NCI-H526 treated with DMSO at 0.1 percent for 48 hours (cell line): Measurements from ENCODE around the gene SHANK1.
"Not testable (repeated sequence)": the region's sequence is repeated elsewhere in the genome, so short reads cannot be mapped to it uniquely, and the experiment has no call there.

Source experiments
- DNase-seq: peaks from one replicate; lab custom pipeline; 2025; lab: John Stamatoyannopoulos, UW

The SHANK1 gene

GRCh38 chr19:50633973-50634372 lies 85.6 kb downstream of the SHANK1 start:
- DNase-seq = no peak

GRCh38 chr19:50633359-50633758 lies 86.2 kb downstream of the SHANK1 start:
- DNase-seq = no peak

- no peak for DNase-seq
Observed at GRCh38 chr19:50632151-50632835, 87.3 kb downstream of the SHANK1 start.

- DNase-seq = no peak
Observed at GRCh38 chr19:50629801-50630200, 89.8 kb downstream of the SHANK1 start.

- no peak for DNase-seq
Observed at GRCh38 chr19:50629194-50629593, 90.4 kb downstream of the SHANK1 start.

GRCh38 chr19:50628551-50628950 lies 91.1 kb downstream of the SHANK1 start:
- DNase-seq = no peak

- no peak for DNase-seq
Observed at GRCh38 chr19:50628146-50628545, 91.5 kb downstream of the SHANK1 start.

GRCh38 chr19:50626795-50627194 lies 92.8 kb downstream of the SHANK1 start:
- no peak for DNase-seq

GRCh38 chr19:50626011-50626410 lies 93.6 kb downstream of the SHANK1 start:
- DNase-seq = no peak

- DNase-seq = no peak
Observed at GRCh38 chr19:50624949-50625600, 94.5 kb downstream of the SHANK1 start.

GRCh38 chr19:50620394-50620906 lies 99.2 kb downstream of the SHANK1 start:
- not testable (repeated sequence) for DNase-seq

GRCh38 chr19:50619184-50619583 lies 100.4 kb downstream of the SHANK1 start:
- DNase-seq = not testable (repeated sequence)

GRCh38 chr19:50618379-50618778 lies 101.2 kb downstream of the SHANK1 start:
- not testable (repeated sequence) for DNase-seq

GRCh38 chr19:50612504-50613404 lies 106.8 kb downstream of the SHANK1 start:
- DNase-seq = not testable (repeated sequence)
